Epidermal melanocyte (primary cell): Measurements from ENCODE around the gene EIF3L.

ENCODE experiments used
- DNase-seq: peaks from one replicate; pipeline ENCODE4 v3.0.0; 2011; ENCODE audit warnings: low spot score; ENCODE audit not compliant: insufficient read length

The EIF3L gene

DNA sequence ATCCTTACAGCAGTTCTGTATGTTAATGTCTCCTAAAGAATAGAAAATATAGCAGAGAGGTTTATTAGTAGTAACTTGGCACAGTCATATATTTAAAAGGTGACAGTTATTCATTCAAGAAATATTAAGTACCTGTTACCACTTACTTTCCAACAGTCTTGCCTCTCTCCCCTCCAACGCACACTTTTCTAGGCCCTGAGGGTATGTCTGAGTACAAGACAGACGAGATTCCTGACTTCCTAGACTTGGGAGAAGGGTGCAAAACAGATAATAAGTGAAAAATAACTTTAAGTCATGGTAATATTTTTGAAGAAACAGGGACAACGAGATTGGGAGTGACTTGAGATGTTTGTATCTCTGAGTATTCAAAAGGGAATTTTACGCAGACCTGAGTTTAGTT lies 1.6 kb downstream of the EIF3L start:
- DNase-seq, result no peak

DNA sequence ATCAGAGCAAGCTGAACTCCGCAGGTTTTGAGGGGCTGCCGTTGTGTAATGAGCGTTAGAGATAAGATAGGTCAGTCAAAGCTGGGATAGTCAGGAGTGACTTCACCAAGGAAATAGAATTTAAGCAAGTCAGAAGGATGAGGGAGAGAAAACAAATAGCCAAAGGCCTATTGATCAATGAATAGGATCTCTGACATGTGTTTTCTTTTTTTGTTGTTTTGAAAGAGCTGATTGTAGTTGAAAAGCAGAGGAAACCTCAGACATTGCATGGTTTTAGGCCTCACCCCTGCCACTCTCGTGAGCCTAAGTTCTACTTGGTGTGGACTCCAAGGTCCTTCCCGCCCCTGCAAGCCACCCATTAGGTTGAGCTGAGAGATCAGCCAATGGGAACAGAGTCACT lies 3.2 kb downstream of the EIF3L start:
- peak; percentile 51 for DNase-seq

- no peak for DNase-seq
Measured at GRCh38 chr22:37854946-37855345, 5.7 kb downstream of the EIF3L start.

- DNase-seq, result no peak
Measured at GRCh38 chr22:37855462-37855861, 6.2 kb downstream of the EIF3L start.

GRCh38 chr22:37860796-37861421 lies 11.7 kb downstream of the EIF3L start:
- no peak for DNase-seq

- DNase-seq, result no peak
Measured at GRCh38 chr22:37862570-37863325, 13.5 kb downstream of the EIF3L start.

DNA sequence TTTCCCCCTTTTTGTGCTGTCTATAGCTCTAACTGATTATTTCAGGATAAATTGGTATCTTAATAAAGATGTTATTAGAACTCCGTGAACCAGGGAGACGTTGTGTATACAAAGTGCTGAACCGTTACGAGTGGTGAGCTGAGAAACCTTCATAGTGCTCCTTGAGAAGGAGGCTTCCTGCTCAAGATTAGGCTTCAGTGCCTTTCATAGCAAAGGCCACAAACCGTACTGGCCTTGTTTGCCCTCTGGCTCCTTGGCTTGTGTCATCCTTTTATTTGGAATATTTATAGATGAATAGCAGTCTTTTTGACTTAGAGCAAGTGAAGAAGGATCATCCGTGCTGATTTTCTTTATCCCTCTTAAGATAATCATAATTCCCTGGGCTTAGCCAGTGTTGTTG lies 16.3 kb downstream of the EIF3L start:
- DNase-seq, result no peak

GRCh38 chr22:37870273-37870672 lies 21.1 kb downstream of the EIF3L start:
- DNase-seq, result no peak

GRCh38 chr22:37880668-37881440 lies 31.6 kb downstream of the EIF3L start:
- no peak for DNase-seq

DNA sequence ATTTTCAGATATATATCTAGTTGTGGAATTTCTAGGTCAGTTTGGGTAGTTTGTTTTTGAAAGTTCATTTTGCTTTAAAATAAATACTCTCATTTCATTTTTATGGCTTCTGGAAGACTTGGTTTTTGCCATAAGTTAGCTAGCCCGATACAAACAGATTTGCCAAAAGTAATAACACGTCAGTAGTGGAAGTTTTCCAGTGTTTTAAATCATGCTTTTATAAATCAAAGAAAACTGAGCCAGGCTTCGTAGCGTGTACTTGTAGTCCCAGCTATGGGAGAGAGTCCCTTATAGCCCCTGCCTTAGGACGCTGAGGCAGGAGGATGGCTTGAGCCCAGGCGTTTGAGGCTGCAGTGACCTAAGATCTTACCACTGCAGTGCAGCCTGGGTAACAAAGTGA lies 35.2 kb downstream of the EIF3L start:
- no peak for DNase-seq

DNA sequence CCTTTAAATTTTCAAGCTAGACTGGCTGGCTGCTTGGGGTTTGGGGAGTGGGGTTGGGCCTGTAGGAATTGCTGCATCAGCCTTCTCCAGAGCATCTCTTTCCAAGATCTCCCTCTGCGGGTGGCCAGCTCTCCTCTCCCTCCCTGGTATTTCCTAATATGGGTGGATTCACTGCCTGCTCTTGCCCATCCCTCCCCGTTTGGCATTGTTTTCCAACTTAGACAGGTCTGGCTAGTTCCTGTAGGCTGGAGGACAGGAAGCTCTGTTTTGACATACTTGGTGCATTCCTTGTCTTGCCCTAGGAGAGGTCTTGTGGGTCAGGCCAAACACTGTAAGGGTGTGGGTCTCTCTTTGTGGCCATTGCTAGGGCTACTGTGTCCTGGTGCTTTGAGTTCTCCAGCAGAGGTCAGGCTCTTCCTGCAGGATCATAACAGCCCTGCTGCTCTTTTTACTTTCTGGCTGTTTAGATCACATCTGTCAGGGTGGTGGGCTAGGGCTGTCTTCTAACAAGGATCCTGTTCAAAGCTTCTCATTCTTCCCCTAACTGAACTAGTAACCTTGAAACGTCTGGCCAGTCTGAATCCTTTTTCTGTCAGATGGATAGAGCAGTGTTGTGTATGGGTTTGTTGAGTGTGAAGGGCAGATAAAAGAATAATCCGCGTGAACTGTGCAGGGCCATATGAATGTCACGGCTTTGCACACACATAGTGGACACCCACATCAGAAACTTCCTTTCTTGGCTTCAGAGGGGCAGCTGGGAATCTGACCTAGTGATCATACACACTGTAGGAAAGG lies 38.6 kb downstream of the EIF3L start:
- no peak for DNase-seq

GRCh38 chr22:37891926-37892325 lies 42.7 kb downstream of the EIF3L start:
- DNase-seq, result no peak

GRCh38 chr22:37892566-37893335 lies 43.5 kb downstream of the EIF3L start:
- no peak for DNase-seq

GRCh38 chr22:37893583-37893983 lies 44.4 kb downstream of the EIF3L start:
- DNase-seq, result no peak

GRCh38 chr22:37894939-37895670 lies 45.9 kb downstream of the EIF3L start:
- DNase-seq, result no peak

DNA sequence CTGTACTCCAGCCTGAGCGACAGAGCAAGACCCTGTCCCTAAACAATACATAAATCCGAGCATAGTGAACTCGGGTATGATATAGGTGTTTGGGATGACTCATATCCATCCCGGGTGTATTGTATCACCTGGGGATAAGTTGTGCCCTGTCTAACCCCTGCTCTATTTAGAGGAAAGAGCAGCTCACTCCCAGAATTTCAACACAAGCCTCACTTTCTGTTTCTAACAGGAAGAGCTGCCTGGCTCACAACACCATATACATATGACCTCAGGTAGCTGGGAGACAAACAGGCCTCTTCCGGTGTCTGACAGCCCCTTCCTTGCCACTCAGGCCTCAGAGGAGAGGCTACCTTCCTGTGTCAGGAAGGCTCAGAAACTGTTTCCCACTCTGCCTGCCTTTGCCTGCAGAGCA lies 47.0 kb downstream of the EIF3L start:
- no peak for DNase-seq

DNA sequence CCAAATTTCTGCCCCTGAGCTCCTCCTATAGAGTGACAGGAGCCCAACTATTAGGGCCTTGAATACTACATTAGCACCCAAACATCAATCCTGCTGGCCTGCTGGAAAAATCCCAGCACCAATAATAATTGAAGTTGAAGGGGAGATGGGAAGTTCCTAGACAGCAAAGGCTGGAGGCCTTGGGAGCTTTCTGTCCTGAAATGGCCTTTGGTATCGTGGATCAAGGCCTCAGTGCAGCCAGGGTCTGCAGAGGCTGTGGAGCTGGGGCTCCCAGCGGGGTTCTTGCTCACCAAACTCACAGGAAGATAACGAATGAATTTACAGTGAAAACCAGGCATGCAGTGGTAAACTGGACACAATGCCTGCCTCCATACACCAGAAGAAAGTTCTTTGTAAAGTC lies 47.7 kb downstream of the EIF3L start:
- no peak for DNase-seq

- no peak for DNase-seq
Measured at GRCh38 chr22:37897807-37898206, 48.6 kb downstream of the EIF3L start.

DNA sequence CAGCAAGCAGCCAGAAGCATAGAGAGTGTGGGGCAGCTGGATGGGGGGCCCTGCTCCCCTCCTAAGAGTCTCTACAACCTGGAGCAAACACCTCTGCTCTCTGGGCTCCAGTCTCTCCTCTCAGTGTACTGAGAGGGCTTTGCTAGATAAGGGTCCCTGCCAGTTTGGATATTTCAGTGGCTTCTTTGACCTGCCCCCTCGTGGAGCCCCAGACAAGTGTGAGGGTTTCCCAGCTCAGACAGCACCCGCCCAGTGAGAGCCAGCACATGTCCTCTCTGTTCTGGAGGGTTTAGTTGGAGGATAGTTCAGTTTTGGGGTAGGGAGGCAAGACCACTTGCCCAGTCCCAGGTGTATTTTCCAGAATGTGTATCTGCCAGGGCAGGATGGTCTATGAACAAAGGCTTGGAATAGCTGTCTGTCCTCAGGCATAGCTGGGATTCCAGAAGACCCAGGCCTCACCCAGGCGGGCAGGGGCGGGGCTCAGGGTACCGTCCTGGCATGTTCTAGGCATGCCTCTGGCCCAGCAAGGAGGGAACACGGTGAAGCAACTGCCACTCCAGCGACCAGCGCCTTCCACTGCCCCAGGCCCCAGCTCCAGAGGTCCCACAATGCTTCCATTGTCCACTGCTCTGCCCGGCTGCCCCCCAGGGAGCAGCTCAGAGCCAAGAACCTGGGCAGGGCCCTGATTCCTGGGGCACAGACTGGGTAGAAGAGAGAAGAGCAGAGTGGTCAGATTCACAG lies 49.4 kb downstream of the EIF3L start:
- no peak for DNase-seq
